H1 (cell line): Measurements from ENCODE around the gene COPZ2. TPM values are rescaled to one million over a fixed set of nuclear protein-coding genes. Genes with fewer than 3 reads are reported as not detected.

Source experiments
- CTCF ChIA-PET: fragments of 300-600 bp; sonication (Branson Sonifier 250); formaldehyde crosslinking; loops from one replicate; lab custom pipeline; 2021; ENCODE audit not compliant: partially characterized antibody; lab: Charles Lee
- POLR2A ChIA-PET: fragments of 300-600 bp; sonication (Branson Sonifier 250); formaldehyde crosslinking; loops from one replicate; lab custom pipeline; 2021; ENCODE audit warnings: inconsistent platforms; ENCODE audit not compliant: partially characterized antibody; lab: Charles Lee
- DNase-seq, 2 experiments: peaks; one replicate each; pipeline versions ENCODE4 v3.0.0 to v3.0.0-alpha.2; 2010 to 2022; ENCODE audit warnings: low spot score in 2 of 2, low read depth in 1 of 2, mixed read lengths in 1 of 2
- FAIRE-seq: peaks from 2 replicates; lab custom pipeline; 2011; peaks lifted over from hg19 to GRCh38; lab: Jason Lieb, UNC
- H2AFZ ChIP-seq: 2 replicates; pipeline ENCODE4 v1.8.1; 2012; ENCODE audit warnings: low read length, inconsistent platforms
- H2AK5ac ChIP-seq: 2 replicates; pipeline ENCODE4 v1.6.1; 2013; ENCODE audit warnings: low read depth, low read length
- H2BK120ac ChIP-seq: replicated peaks from 2 replicates; pipeline ENCODE3; 2013; ENCODE audit warnings: low read depth, low read length, inconsistent platforms
- H2BK12ac ChIP-seq: 2 replicates; pipeline ENCODE4 v1.6.1; 2013; ENCODE audit warnings: low read depth, low read length
- H2BK15ac ChIP-seq: 2 replicates; pipeline ENCODE4 v1.6.1; 2013; ENCODE audit warnings: low read length
- H2BK20ac ChIP-seq: 2 replicates; pipeline ENCODE4 v1.6.1; 2013; ENCODE audit warnings: low read length
- H2BK5ac ChIP-seq: 2 replicates; pipeline ENCODE4 v1.6.1; 2013; ENCODE audit warnings: low read depth, low read length
- H3K14ac ChIP-seq: 2 replicates; pipeline ENCODE4 v1.6.1; 2013; ENCODE audit warnings: inconsistent platforms; ENCODE audit not compliant: insufficient read length
- H3K18ac ChIP-seq: 2 replicates; pipeline ENCODE4 v1.6.1; 2013; ENCODE audit warnings: low read length; ENCODE audit errors: extremely low read depth
- H3K23ac ChIP-seq: 2 replicates; pipeline ENCODE4 v1.6.1; 2013; ENCODE audit warnings: inconsistent platforms; ENCODE audit not compliant: insufficient read length
- H3K23me2 ChIP-seq: 2 replicates; pipeline ENCODE4 v1.6.1; 2013; ENCODE audit warnings: low read depth, low read length
- H3K27ac ChIP-seq: 2 replicates; pipeline ENCODE4 v1.6.1; 2011; ENCODE audit warnings: low read depth, low read length, inconsistent platforms
- H3K27me3 ChIP-seq, 4 experiments: replicated peaks in 1 of 4; 1 replicate in 1 of 4; 2 replicates in 3 of 4; pipeline versions ENCODE4 v1.6.1 to v1.8.1; 2011 to 2013; ENCODE audit warnings: low read length in 3 of 4, mild to moderate bottlenecking in 3 of 4, inconsistent platforms in 2 of 4, mixed read lengths in 2 of 4, moderate library complexity in 1 of 4; ENCODE audit not compliant: control insufficient read depth in 3 of 4, insufficient read depth in 3 of 4; ENCODE audit errors: extremely low read depth in 1 of 4
- H3K36me3 ChIP-seq, 4 experiments: 2 replicates each; pipeline versions ENCODE4 v1.6.1 to v1.8.1; 2011 to 2013; ENCODE audit warnings: mild to moderate bottlenecking in 4 of 4, low read length in 3 of 4, moderate library complexity in 2 of 4, control low read depth in 1 of 4, inconsistent platforms in 1 of 4; ENCODE audit not compliant: insufficient read depth in 4 of 4, control insufficient read depth in 2 of 4
- H3K4ac ChIP-seq: replicated peaks from 2 replicates; pipeline ENCODE3; 2013; ENCODE audit warnings: low read length, low read depth, mixed read lengths, inconsistent platforms; ENCODE audit not compliant: insufficient read length
- H3K4me1 ChIP-seq, 4 experiments: replicated peaks in 1 of 4; 1 replicate in 1 of 4; 2 replicates in 3 of 4; pipeline versions ENCODE4 v1.6.1 to v1.8.1; 2011 to 2013; ENCODE audit warnings: low read length in 3 of 4, inconsistent platforms in 2 of 4, mixed read lengths in 1 of 4; ENCODE audit not compliant: insufficient read depth in 4 of 4, control insufficient read depth in 3 of 4
- H3K4me2 ChIP-seq, 2 experiments: 2 replicates each; pipeline versions ENCODE4 v1.6.1 to v1.8.1; 2011 to 2013; ENCODE audit warnings: low read depth in 2 of 2, low read length in 2 of 2, control low read depth in 1 of 2, inconsistent platforms in 1 of 2, mild to moderate bottlenecking in 1 of 2; ENCODE audit not compliant: insufficient read depth in 1 of 2
- H3K4me3 ChIP-seq, 4 experiments: fragments of 200-600, 300-600 bp in 1 of 4; sonication (generic), shearing (Covaris generic), sonication (Bioruptor Twin) in 1 of 4; 2 replicates each; pipeline versions ENCODE4 v1.5.1 to v1.8.1; 2011 to 2016; ENCODE audit warnings: low read length in 4 of 4, low read depth in 3 of 4, control low read depth in 2 of 4, inconsistent platforms in 2 of 4, mild to moderate bottlenecking in 2 of 4, mixed read lengths in 1 of 4, moderate library complexity in 1 of 4; ENCODE audit not compliant: insufficient read depth in 2 of 4; ENCODE audit errors: extremely low read depth in 1 of 4
- H3K56ac ChIP-seq: replicated peaks from 2 replicates; pipeline ENCODE3; 2013; ENCODE audit warnings: low read depth, mild to moderate bottlenecking, mixed read lengths, low read length, inconsistent platforms; ENCODE audit not compliant: insufficient read length
- H3K79me1 ChIP-seq: 2 replicates; pipeline ENCODE4 v1.6.1; 2013; ENCODE audit warnings: low read depth, low read length, control low read depth
- H3K79me2 ChIP-seq, 2 experiments: 2 replicates each; pipeline versions ENCODE4 v1.6.1 to v1.8.1; 2012 to 2013; ENCODE audit warnings: low read length in 2 of 2, mild to moderate bottlenecking in 2 of 2, inconsistent platforms in 1 of 2; ENCODE audit not compliant: insufficient read depth in 2 of 2, control insufficient read depth in 1 of 2
- H3K9ac ChIP-seq, 4 experiments: replicated peaks in 1 of 4; 1 replicate in 1 of 4; 2 replicates in 3 of 4; pipeline versions ENCODE4 v1.6.1 to v1.8.1; 2011 to 2013; ENCODE audit warnings: low read depth in 3 of 4, low read length in 3 of 4, control low read depth in 2 of 4, mild to moderate bottlenecking in 2 of 4, moderate library complexity in 2 of 4, inconsistent platforms in 1 of 4; ENCODE audit errors: extremely low read depth in 1 of 4
- H3K9me3 ChIP-seq, 2 experiments: 2 replicates each; pipeline versions ENCODE4 v1.6.1 to v1.8.1; 2012 to 2013; ENCODE audit warnings: mild to moderate bottlenecking in 2 of 2, moderate library complexity in 2 of 2, control low read depth in 1 of 2, inconsistent platforms in 1 of 2, low read depth in 1 of 2, low read length in 1 of 2, mixed read lengths in 1 of 2; ENCODE audit not compliant: insufficient read depth in 2 of 2
- H4K20me1 ChIP-seq, 2 experiments: replicated peaks in 1 of 2; 2 replicates each; pipeline versions ENCODE3 to v1.8.1; 2011 to 2013; ENCODE audit warnings: inconsistent platforms in 2 of 2, low read length in 2 of 2, mild to moderate bottlenecking in 1 of 2; ENCODE audit not compliant: insufficient read depth in 2 of 2, control insufficient read depth in 1 of 2
- H4K5ac ChIP-seq: 2 replicates; pipeline ENCODE4 v1.6.1; 2013; ENCODE audit warnings: low read length, low read depth, mixed read lengths, inconsistent platforms; ENCODE audit not compliant: insufficient read length
- H4K8ac ChIP-seq: 2 replicates; pipeline ENCODE4 v1.8.0; 2013; ENCODE audit warnings: mild to moderate bottlenecking, moderate library complexity, low read length, inconsistent platforms; ENCODE audit not compliant: insufficient read depth; ENCODE audit errors: extremely low read depth
- H4K91ac ChIP-seq: replicated peaks from 2 replicates; pipeline ENCODE3; 2013; ENCODE audit warnings: low read length, mixed read lengths, inconsistent platforms; ENCODE audit not compliant: insufficient read length
- ASH2L ChIP-seq: fragments of 200-600, 300-600 bp; sonication (generic); IDR thresholded peaks from one replicate; pipeline ENCODE4 v1.7.1; 2017; ENCODE audit warnings: low read length
- ATF2 ChIP-seq: IDR thresholded peaks from 2 replicates; pipeline ENCODE4 v1.6.1; 2012; ENCODE audit warnings: low read length, inconsistent platforms
- CHD1 ChIP-seq: IDR thresholded peaks from 2 replicates; pipeline ENCODE4 v1.6.1; 2012; ENCODE audit warnings: low read depth, low read length, improper control_type of control experiment
- PHF8 ChIP-seq: fragments of 200-600 bp; sonication (generic); conservative IDR thresholded peaks from 2 replicates; pipeline ENCODE4 v1.7.1; 2012; ENCODE audit warnings: low read depth, mild to moderate bottlenecking, inconsistent platforms, low read length, moderate library complexity
- RXRA ChIP-seq: IDR thresholded peaks from 2 replicates; pipeline ENCODE4 v1.6.1; 2011; ENCODE audit warnings: low read depth, mild to moderate bottlenecking, low read length, moderate library complexity; ENCODE audit not compliant: insufficient read depth
- SIN3A ChIP-seq, 2 experiments: IDR thresholded peaks in 1 of 2; conservative IDR thresholded peaks in 1 of 2; 2 replicates each; pipeline ENCODE4 v1.6.1; 2011 to 2012; ENCODE audit warnings: low read length in 2 of 2, improper control_type of control experiment in 1 of 2, low read depth in 1 of 2, mild to moderate bottlenecking in 1 of 2
- WGBS, 2 experiments: shearing (Covaris generic) in 1 of 2; methylation state at CpG; one replicate each; pipeline versions ENCODE4 v1.1.6 to v1.1.7; 2013 to 2015; ENCODE audit warnings: low lambda C conversion rate in 2 of 2, mixed read lengths in 2 of 2, inconsistent platforms in 1 of 2, low coverage in 1 of 2, missing lambda C conversion rate in 1 of 2; ENCODE audit not compliant: insufficient replicate concordance in 2 of 2, insufficient coverage in 1 of 2, insufficient read length in 1 of 2; ENCODE audit errors: extremely low coverage in 1 of 2, missing lambda C conversion rate in 1 of 2; 5-methylcytosine and 5-hydroxymethylcytosine counted together
- polyA plus RNA-seq, 7 experiments: library from polyadenylated mRNA; depleted of rRNA in 3 of 7; stranded (reverse) in 5 of 7; unstranded in 2 of 7; fragments of >200 nt in 5 of 7; fragments of 200-250 nt in 2 of 7; gene quantifications; 1 replicate in 5 of 7; 2 replicates in 1 of 7; 4 replicates in 1 of 7; pipeline versions ENCODE4 v1.2.1 to v1.2.3, GENCODE V29; 2011 to 2013; ENCODE audit warnings: missing spikeins in 2 of 7, mixed read lengths in 2 of 7
- total RNA-seq: library from RNA; stranded (reverse); fragmentation: NEBNext Ultra II Directional; extraction: Animal tissue kit (Norgen Biotek cat#: 25700); gene quantifications from 2 replicates; pipeline ENCODE4 v1.2.1, GENCODE V29; 2021

The COPZ2 gene
- total and polyA plus RNA-seq, 2 of the 8 experiments (the other 6 are each of a cell fraction or from before 2014, with no cell fraction given) = 0.24 TPM; not detected in 1

GRCh38 chr17:48014595-48015111 lies 22.9 kb downstream of the COPZ2 start:
- Histone ChIP-seq H3K79me2 (no peaks in the 10 kb centered on the region), H3K79me1 (no peaks in the 10 kb centered on the region), H3K4ac (no peak overlapping the region), H2BK15ac (no peak overlapping the region), H3K9ac (no peak overlapping the region), H4K91ac (no peak overlapping the region), H2BK5ac (no peak overlapping the region; the same call in 1 of the 2 replicates), H3K56ac (no peak overlapping the region), H4K8ac (no peak overlapping the region), H3K36me3 (no peaks in the 10 kb centered on the region), H2BK12ac (no peak overlapping the region), H3K4me3 (no peak overlapping the region), H3K18ac (no peak overlapping the region; the same call in 1 of the 2 replicates), H3K4me2 (no peak overlapping the region), H2AK5ac (no peak overlapping the region), H4K20me1 (no peaks in the 10 kb centered on the region), H3K23me2 (peaks cover 8% of the 10 kb centered on the region), H3K23ac (no peak overlapping the region), H3K4me1 (peaks cover 4 to 14% (median 9%) of the 10 kb centered on the region in 4 experiments), H3K9me3 (no peaks in the 10 kb centered on the region), H2BK120ac (no peak overlapping the region), H3K27me3 (peaks cover 0 to 13% (median 8%) of the 10 kb centered on the region in 4 experiments; a peak in 6 of 7 replicates), H3K27ac (no peak overlapping the region), H2AFZ (0 out of 2 replicates have a peak overlapping the region, but pooled peaks have one; percentile 27)
- 77% methylated on average over 8 of the region's 8 CpGs; no CpG with 5 or more reads in 1 of the 2 experiments for WGBS, 2 experiments
- CTCF ChIA-PET = interaction anchor here (0.7 to 27.8 kb wide), 11 partner anchors 13 to 174 kb away, joined by 3 to 698 read pairs (median 4); partner anchors contain the start of genes CDK5RAP3, PNPO, PRR15L and SCRN2
- DNase-seq (no peak), FAIRE-seq (no peak)
- no peak for TF ChIP-seq ASH2L
- no peak for TF ChIP-seq PHF8
- no peak for TF ChIP-seq ATF2
- TF ChIP-seq CHD1 = no peak
- TF ChIP-seq RXRA = no peak
- no peak for TF ChIP-seq SIN3A (conservative IDR thresholded peaks at IDR 0.05 in 1 of 2, IDR thresholded peaks at IDR 0.05 in 1 of 2; ENCODE audit: low read depth in 1 of 2, low read length in 2 of 2)
- TF ChIP-seq, all 59 proteins: peak for 0
- Histone ChIP-seq H4K5ac (no peak overlapping the region), H2BK20ac (peak overlapping the region; percentile 61; the same call in 1 of the 2 replicates), H3K14ac (no peak overlapping the region)
- POLR2A ChIA-PET = interaction anchor here (0.7 to 2.3 kb wide), 7 partner anchors 20 to 41 kb away, joined by 3 to 7 read pairs (median 4); partner anchors contain the start of gene NFE2L1
